K562 (cell line): ENCODE data around the gene GYG2. TPM values are rescaled to one million over a fixed set of nuclear protein-coding genes. Genes with fewer than 3 reads are reported as not detected.

Experiments used
- ATF7 ChIP-seq: fragments of 450-650 bp; IDR thresholded peaks from 2 replicates; pipeline ENCODE4 v1.7.1; 2014; ENCODE audit warnings: mild to moderate bottlenecking, moderate library complexity
- COPS2 ChIP-seq: fragments of 450-650 bp; conservative IDR thresholded peaks from 2 replicates; pipeline ENCODE4 v1.6.1; 2016; ENCODE audit warnings: mild to moderate bottlenecking, moderate library complexity
- GATAD2A ChIP-seq: fragments of 450-650 bp; IDR thresholded peaks from 2 replicates; pipeline ENCODE4 v1.6.1; 2017
- HCFC1 ChIP-seq: IDR thresholded peaks from 2 replicates; pipeline ENCODE4 v1.6.1; 2012; ENCODE audit warnings: low read depth, low read length, improper control_type of control experiment
- IRF2 ChIP-seq: sonication (generic); formaldehyde crosslinking; IDR thresholded peaks from 2 replicates; pipeline ENCODE4 v1.8.1; 2022; ENCODE audit warnings: mild to moderate bottlenecking, missing genetic modification reagents
- RBM39 ChIP-seq: fragments of 200-400 bp; formaldehyde crosslinking; optimal IDR thresholded peaks from 2 replicates; pipeline ENCODE3; 2018; ENCODE audit warnings: low read depth, low read length
- SRSF7 ChIP-seq: fragments of 200-400 bp; formaldehyde crosslinking; optimal IDR thresholded peaks from 2 replicates; pipeline ENCODE3; 2017; ENCODE audit warnings: mild to moderate bottlenecking, low read depth, low read length
- ZBTB7A ChIP-seq: IDR thresholded peaks from 2 replicates; pipeline ENCODE4 v1.6.1; 2011; ENCODE audit warnings: low read depth, mild to moderate bottlenecking, low read length, moderate library complexity, borderline replicate concordance; ENCODE audit not compliant: control insufficient read depth
- ZKSCAN8 ChIP-seq: fragments of 200-800 bp; sonication (Bioruptor generic); IDR thresholded peaks from 2 replicates; pipeline ENCODE4 v1.6.1; 2016; ENCODE audit warnings: missing genetic modification characterization, missing compliant biosample characterization
- ZNF263 ChIP-seq: sonication (generic); formaldehyde crosslinking; IDR thresholded peaks from 2 replicates; pipeline ENCODE4 v1.8.0; 2022; ENCODE audit warnings: mild to moderate bottlenecking, missing genetic modification reagents, borderline replicate concordance
- ZNF311 ChIP-seq: fragments of 250-450 bp; sonication (Bioruptor Pico); IDR thresholded peaks from 2 replicates; pipeline ENCODE4 v1.4.0; 2020; ENCODE audit warnings: mild to moderate bottlenecking, moderate library complexity
- ZNF584 ChIP-seq: fragments of 200-800 bp; sonication (Bioruptor generic); IDR thresholded peaks from 2 replicates; pipeline ENCODE4 v1.6.1; 2016; ENCODE audit warnings: low read depth, mild to moderate bottlenecking, missing genetic modification characterization, missing compliant biosample characterization
- ZNF766 ChIP-seq: fragments of 200-800 bp; sonication (Bioruptor generic); conservative IDR thresholded peaks from 2 replicates; pipeline ENCODE4 v1.6.1; 2016; ENCODE audit warnings: missing genetic modification characterization, missing compliant biosample characterization
- ZZZ3 ChIP-seq: fragments of 450-650 bp; IDR thresholded peaks from 2 replicates; pipeline ENCODE4 v1.6.1; 2016; ENCODE audit warnings: antibody characterized with exemption, mild to moderate bottlenecking, moderate library complexity
- polyA plus RNA-seq, 8 experiments: library from polyadenylated mRNA; depleted of rRNA in 4 of 8; stranded (reverse) in 5 of 8; unstranded in 3 of 8; fragments of >200 nt; fragmentation: Nextera tagmentation in 2 of 8; fragmentation: Illumina TruSeq in 1 of 8; extraction: Ambion mirVana in 2 of 8; extraction: Trizol in 1 of 8; gene quantifications; 2 replicates each; pipeline versions ENCODE4 v1.2.1 to v1.2.3, GENCODE V29; 2011 to 2014; ENCODE audit warnings: inconsistent platforms in 1 of 8, missing spikeins in 1 of 8
- total RNA-seq, 7 experiments: library from RNA; depleted of rRNA in 6 of 7; stranded (reverse); fragments of >200 nt in 6 of 7; fragmentation: Illumina TruSeq in 2 of 7; extraction: Trizol in 2 of 7; gene quantifications; 2 replicates each; pipeline versions ENCODE4 v1.2.1 to v1.2.3, GENCODE V29; 2011 to 2021; ENCODE audit warnings: low replicate concordance in 1 of 7
- TF ChIP-seq, protein P1 (sequence below): fragments of 200-800 bp; sonication (Bioruptor generic); IDR thresholded peaks from 2 replicates; pipeline ENCODE4 v1.6.1; 2017; ENCODE audit warnings: missing genetic modification characterization, missing compliant biosample characterization
- TF ChIP-seq, protein P2 (sequence below): fragments of 450-650 bp; conservative IDR thresholded peaks from 2 replicates; pipeline ENCODE4 v1.6.1; 2016; ENCODE audit warnings: missing genetic modification characterization, low read depth, mild to moderate bottlenecking, control low read depth, missing compliant biosample characterization
- TF ChIP-seq, protein P3 (sequence below): fragments of 200-400 bp; formaldehyde crosslinking; IDR thresholded peaks from 2 replicates; pipeline ENCODE4 v1.6.1; 2017; ENCODE audit warnings: mild to moderate bottlenecking, low read depth, low read length, moderate library complexity
- TF ChIP-seq, protein P4 (sequence below), 2 experiments: fragments of 450-650 bp; IDR thresholded peaks; 2 replicates each; pipeline ENCODE4 v1.6.1; 2018; ENCODE audit warnings: mild to moderate bottlenecking in 2 of 2, low read depth in 1 of 2; ENCODE audit not compliant: partially characterized antibody in 2 of 2

The GYG2 gene
- total and polyA plus RNA-seq, 9 of the 15 experiments (the other 6 are each of a cell fraction or from before 2014, with no cell fraction given), result 0.24 to 4.4 (median 2.9) TPM

DNA sequence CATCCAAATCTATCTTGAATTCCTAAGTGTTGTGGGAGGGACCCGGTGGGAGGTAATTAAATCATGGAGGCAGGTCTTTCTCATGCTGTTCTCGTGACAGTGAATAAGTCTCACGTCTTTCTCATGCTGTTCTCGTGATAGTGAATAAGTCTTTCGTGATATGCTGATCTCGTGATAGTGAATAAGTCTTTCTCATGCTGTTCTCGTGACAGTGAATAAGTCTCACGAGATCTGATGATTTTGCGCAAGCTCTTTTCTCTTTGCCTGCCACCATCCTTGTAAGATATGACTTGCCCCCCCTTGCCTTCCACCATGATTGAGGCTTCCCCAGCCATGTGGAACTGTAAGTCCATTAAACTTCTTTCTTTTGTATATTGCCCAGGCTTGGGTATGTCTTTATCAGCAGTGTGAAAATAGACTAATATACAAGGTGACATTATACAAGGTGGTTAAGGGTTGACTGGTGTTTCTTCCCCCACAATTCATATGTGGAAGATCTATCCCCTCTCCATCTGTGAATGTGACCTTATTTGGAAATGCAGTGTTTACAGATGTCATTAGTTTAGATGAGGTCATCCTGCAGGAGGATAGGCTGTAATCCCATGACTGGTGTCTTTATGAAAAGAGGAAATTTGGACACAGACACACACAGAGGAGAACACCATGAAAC is 72.8 kb downstream of the GYG2 start (continued):
- TF ChIP-seq, protein P1, sequence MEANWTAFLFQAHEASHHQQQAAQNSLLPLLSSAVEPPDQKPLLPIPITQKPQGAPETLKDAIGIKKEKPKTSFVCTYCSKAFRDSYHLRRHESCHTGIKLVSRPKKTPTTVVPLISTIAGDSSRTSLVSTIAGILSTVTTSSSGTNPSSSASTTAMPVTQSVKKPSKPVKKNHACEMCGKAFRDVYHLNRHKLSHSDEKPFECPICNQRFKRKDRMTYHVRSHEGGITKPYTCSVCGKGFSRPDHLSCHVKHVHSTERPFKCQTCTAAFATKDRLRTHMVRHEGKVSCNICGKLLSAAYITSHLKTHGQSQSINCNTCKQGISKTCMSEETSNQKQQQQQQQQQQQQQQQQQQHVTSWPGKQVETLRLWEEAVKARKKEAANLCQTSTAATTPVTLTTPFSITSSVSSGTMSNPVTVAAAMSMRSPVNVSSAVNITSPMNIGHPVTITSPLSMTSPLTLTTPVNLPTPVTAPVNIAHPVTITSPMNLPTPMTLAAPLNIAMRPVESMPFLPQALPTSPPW (CRISPR knock-in tag), result peak; percentile 75
- TF ChIP-seq ZNF311 (CRISPR knock-in tag) (no peak), ZNF263 (CRISPR knock-in tag) (no peak), SRSF7 (no peak), IRF2 (CRISPR knock-in tag) (no peak), GATAD2A (no peak), ZBTB7A (no peak), HCFC1 (no peak), ATF7 (peak; percentile 93), ZZZ3 (no peak), ZKSCAN8 (0 out of 2 replicates have a peak, but pooled peaks have one; percentile 36), RBM39 (no peak), ZNF766 (peak; percentile 55), COPS2 (no peak), ZNF584 (0 out of 2 replicates have a peak, but pooled peaks have one; percentile 77)
- TF ChIP-seq, protein P2, sequence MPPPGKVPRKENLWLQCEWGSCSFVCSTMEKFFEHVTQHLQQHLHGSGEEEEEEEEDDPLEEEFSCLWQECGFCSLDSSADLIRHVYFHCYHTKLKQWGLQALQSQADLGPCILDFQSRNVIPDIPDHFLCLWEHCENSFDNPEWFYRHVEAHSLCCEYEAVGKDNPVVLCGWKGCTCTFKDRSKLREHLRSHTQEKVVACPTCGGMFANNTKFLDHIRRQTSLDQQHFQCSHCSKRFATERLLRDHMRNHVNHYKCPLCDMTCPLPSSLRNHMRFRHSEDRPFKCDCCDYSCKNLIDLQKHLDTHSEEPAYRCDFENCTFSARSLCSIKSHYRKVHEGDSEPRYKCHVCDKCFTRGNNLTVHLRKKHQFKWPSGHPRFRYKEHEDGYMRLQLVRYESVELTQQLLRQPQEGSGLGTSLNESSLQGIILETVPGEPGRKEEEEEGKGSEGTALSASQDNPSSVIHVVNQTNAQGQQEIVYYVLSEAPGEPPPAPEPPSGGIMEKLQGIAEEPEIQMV (tag), result no peak
- TF ChIP-seq, protein P3, sequence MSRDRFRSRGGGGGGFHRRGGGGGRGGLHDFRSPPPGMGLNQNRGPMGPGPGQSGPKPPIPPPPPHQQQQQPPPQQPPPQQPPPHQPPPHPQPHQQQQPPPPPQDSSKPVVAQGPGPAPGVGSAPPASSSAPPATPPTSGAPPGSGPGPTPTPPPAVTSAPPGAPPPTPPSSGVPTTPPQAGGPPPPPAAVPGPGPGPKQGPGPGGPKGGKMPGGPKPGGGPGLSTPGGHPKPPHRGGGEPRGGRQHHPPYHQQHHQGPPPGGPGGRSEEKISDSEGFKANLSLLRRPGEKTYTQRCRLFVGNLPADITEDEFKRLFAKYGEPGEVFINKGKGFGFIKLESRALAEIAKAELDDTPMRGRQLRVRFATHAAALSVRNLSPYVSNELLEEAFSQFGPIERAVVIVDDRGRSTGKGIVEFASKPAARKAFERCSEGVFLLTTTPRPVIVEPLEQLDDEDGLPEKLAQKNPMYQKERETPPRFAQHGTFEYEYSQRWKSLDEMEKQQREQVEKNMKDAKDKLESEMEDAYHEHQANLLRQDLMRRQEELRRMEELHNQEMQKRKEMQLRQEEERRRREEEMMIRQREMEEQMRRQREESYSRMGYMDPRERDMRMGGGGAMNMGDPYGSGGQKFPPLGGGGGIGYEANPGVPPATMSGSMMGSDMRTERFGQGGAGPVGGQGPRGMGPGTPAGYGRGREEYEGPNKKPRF, result no peak
- TF ChIP-seq, protein P4, sequence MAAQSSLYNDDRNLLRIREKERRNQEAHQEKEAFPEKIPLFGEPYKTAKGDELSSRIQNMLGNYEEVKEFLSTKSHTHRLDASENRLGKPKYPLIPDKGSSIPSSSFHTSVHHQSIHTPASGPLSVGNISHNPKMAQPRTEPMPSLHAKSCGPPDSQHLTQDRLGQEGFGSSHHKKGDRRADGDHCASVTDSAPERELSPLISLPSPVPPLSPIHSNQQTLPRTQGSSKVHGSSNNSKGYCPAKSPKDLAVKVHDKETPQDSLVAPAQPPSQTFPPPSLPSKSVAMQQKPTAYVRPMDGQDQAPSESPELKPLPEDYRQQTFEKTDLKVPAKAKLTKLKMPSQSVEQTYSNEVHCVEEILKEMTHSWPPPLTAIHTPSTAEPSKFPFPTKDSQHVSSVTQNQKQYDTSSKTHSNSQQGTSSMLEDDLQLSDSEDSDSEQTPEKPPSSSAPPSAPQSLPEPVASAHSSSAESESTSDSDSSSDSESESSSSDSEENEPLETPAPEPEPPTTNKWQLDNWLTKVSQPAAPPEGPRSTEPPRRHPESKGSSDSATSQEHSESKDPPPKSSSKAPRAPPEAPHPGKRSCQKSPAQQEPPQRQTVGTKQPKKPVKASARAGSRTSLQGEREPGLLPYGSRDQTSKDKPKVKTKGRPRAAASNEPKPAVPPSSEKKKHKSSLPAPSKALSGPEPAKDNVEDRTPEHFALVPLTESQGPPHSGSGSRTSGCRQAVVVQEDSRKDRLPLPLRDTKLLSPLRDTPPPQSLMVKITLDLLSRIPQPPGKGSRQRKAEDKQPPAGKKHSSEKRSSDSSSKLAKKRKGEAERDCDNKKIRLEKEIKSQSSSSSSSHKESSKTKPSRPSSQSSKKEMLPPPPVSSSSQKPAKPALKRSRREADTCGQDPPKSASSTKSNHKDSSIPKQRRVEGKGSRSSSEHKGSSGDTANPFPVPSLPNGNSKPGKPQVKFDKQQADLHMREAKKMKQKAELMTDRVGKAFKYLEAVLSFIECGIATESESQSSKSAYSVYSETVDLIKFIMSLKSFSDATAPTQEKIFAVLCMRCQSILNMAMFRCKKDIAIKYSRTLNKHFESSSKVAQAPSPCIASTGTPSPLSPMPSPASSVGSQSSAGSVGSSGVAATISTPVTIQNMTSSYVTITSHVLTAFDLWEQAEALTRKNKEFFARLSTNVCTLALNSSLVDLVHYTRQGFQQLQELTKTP (IDR thresholded peaks at IDR 0.05; ENCODE audit: low read depth in 1 of 2, partially characterized antibody in 2 of 2), result no peak
